OCI-LY3 (cell line): ENCODE data around the gene TBC1D21.

Source experiments
- CTCF ChIP-seq: fragments of 200-600, 300-600 bp; sonication (generic); IDR thresholded peaks from 2 replicates; pipeline ENCODE4 v1.5.1; 2014; ENCODE audit warnings: antibody characterized with exemption, low read length, low read depth
- EZH2phosphoT487 ChIP-seq: fragments of 200-600 bp; shearing (Covaris generic); IDR thresholded peaks from 2 replicates; pipeline ENCODE4 v1.6.1; 2018; ENCODE audit warnings: antibody characterized with exemption, mixed run types, low read depth

GRCh38 chr15:73909651-73910050, 36.3 kb downstream of the TBC1D21 start:
- TF ChIP-seq CTCF (no peak), EZH2phosphoT487 (no peak)
